Loucy (cell line): ENCODE results near the gene SYT9.

Source experiments
- CTCF ChIP-seq: fragments of 200-600 bp; sonication (generic); conservative IDR thresholded peaks from 2 replicates; pipeline ENCODE4 v1.5.1; 2014; ENCODE audit warnings: mild to moderate bottlenecking, antibody characterized with exemption, low read length
- EZH2phosphoT487 ChIP-seq: fragments of 200-600 bp; IDR thresholded peaks from 2 replicates; pipeline ENCODE4 v1.6.1; 2018; ENCODE audit warnings: antibody characterized with exemption, mild to moderate bottlenecking, moderate library complexity, borderline replicate concordance

- TF ChIP-seq CTCF = no peak
- no peak for TF ChIP-seq EZH2phosphoT487
These were observed 249.5 kb downstream of the SYT9 start for GRCh38 chr11:7501251-7501650.
